GM12891 (cell line): Measurements from ENCODE around the gene TTC38.

Source experiments
- DNase-seq: peaks from one replicate; pipeline ENCODE4 v3.0.0; 2011; ENCODE audit warnings: low spot score; ENCODE audit not compliant: insufficient read length
- FAIRE-seq: peaks from 2 replicates; lab custom pipeline; 2011; peaks lifted over from hg19 to GRCh38; lab: Jason Lieb, UNC
- PAX5 ChIP-seq: IDR thresholded peaks from 2 replicates; pipeline ENCODE4 v1.6.1; 2011; ENCODE audit warnings: low read length, moderate library complexity, mild to moderate bottlenecking; ENCODE audit not compliant: insufficient read depth, severe bottlenecking
- POLR2A ChIP-seq: IDR thresholded peaks from 2 replicates; pipeline ENCODE4 v1.6.1; 2011; ENCODE audit warnings: low read depth, low read length, control low read depth
- POLR2AphosphoS5 ChIP-seq: IDR thresholded peaks from 2 replicates; pipeline ENCODE4 v1.6.1; 2011; ENCODE audit warnings: low read depth, low read length, control low read depth
- POU2F2 ChIP-seq: IDR thresholded peaks from 2 replicates; pipeline ENCODE4 v1.6.1; 2011; ENCODE audit warnings: low read depth, mild to moderate bottlenecking, control low read depth, low read length, moderate library complexity
- SPI1 ChIP-seq: IDR thresholded peaks from 2 replicates; pipeline ENCODE4 v1.6.1; 2011; ENCODE audit warnings: low read depth, low read length, control low read depth
- TAF1 ChIP-seq: IDR thresholded peaks from 2 replicates; pipeline ENCODE4 v1.6.1; 2011; ENCODE audit warnings: low read depth, low read length, control low read depth

Gene TTC38

DNA sequence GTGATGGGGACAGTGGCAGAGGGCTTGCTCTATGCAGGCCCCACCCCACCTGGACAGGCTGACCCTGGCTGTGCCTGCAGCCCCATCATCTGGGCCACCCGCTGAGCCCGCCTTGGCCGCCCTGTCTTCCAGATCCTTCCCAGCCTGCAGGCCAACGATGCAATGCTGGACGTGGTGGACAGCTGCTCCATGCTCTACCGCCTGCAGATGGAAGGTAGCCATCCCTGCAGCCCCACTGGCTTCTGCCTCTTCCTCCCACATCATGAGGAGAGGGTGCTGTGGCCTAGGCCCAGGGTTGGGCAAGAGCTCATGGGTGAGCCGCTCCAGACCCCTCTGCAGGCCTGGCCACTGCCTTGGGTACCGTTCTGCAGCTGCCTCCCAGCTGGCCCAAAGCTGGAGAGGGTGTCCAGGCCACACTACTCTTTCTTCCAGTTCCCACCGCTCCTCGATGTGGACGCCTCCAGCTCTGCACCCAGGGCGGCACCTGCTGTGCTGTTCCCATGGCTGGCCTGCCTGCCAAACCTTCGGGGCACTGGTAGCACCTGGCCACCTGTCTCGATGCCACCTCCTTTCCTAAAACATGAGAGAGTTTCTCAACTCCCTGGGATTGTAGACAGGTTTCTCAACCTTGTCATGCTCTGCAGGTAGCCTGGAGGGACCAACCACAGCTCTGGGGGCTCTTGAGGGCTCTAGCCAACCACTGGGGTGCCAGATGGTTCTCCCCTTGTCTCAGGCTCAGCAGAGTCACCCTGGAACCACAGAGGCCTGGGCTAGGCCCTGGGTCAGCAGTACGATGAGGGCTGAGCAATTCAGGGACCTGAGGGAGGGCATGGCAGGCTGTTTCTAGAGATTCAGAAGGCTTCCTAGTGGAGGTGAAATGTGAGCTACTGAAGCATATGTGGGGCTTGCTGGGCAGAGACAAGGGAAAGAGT is 19.4 kb downstream of the TTC38 start:
- FAIRE-seq (peak; percentile 61), DNase-seq (no peak)
- no peak for TF ChIP-seq POU2F2

DNA sequence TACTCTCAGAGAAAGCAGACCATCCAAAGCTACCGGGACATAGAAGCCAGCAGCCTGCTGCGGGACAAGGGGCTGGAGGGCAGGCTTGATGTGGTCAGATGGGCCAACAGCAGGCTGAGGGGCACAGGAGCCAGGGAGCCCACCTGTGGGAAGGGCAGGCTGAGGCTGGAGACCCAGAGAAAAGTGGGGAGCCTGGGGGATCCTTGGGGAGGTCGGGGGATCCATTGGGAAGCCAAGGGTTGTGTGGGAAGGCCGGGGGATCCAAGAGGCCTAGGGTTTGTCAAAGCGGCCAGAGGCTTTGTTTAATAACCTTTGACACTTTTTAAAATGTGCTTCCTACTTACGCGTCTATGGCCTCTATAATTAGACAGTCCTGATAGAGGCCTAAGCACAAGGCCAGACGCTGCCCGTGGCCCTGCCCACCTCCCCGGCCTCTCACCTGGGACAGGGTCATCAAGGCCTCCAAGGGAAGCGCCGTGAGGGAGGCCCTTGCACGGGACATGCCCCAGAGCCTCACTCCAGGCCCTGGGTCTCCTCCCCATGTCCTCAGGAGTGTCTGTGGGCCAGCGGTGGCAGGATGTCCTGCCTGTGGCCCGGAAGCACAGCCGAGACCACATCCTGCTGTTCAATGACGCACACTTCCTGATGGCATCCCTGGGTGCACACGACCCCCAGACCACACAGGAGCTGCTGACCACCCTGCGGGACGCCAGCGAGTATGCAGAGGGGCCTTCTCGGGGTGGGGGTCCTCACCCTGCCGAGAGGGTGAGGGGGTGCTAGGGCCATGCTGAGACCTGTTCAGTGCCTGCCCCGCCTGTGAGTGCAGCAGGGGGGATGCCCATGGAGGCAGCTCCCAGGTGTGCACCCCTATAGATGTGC is 20.3 kb downstream of the TTC38 start:
- TF ChIP-seq POLR2A (peak; percentile 93), TAF1 (peak; percentile 69), PAX5 (peak; percentile 34), POLR2AphosphoS5 (peak; percentile 94), SPI1 (no peak), POU2F2 (peak; percentile 51; the same call in 1 of the 2 replicates)
- DNase-seq (peak; percentile 94), FAIRE-seq (peak; percentile 95)

DNA sequence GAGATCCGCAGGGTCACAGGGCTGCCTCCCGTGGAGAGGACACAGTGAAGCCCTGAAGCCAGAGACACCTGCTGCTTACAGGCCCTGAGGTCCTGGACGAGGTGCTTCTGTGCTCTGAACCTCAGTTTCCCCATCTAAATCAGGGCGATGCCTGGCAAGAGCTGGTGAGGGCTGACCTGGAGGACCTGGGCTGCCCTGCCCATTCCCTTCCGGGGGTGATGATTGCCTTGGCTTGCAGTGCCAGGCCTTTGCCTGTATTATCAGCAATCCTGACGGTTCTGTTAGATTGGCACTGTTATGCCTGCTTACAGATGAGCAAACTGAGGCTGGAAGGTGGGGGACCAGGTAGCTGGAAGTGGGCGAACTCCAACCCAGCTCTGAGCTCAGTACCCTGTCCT is 21.0 kb downstream of the TTC38 start:
- DNase-seq: no peak
- no peak for FAIRE-seq
- no peak for TF ChIP-seq SPI1
- no peak for TF ChIP-seq POLR2AphosphoS5
- no peak for TF ChIP-seq PAX5
- no peak for TF ChIP-seq POU2F2
- TF ChIP-seq POLR2A: no peak
- no peak for TF ChIP-seq TAF1

DNA sequence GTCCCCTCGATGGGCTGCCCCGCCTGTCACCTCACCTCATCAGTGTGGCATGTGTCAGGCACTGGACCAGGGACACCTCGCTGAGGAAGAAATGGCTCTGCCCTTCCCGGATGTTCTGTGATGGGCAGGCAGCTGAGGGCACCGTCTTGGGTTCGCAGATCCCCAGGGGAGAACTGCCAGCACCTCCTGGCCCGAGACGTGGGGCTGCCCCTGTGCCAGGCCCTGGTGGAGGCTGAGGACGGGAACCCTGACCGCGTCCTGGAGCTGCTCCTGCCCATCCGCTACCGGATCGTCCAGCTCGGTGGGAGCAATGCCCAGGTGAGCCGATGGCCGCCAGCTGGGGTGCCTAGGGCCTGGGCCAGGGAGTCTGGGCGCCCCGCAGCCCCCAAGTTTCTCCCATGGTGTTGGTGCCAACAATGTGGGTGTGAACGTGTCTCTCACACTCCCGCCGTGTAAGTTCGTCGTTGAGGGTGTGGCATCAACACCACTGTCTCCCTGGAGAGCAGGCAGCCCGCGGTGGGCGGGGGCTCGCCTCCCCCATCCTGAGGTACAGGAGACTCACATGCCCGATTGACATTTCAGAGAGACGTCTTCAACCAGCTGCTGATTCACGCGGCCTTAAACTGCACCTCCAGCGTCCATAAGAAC is 21.6 kb downstream of the TTC38 start:
- TF ChIP-seq SPI1 (no peak), POLR2AphosphoS5 (no peak), POU2F2 (no peak), PAX5 (no peak), POLR2A (no peak), TAF1 (no peak)
- no peak for DNase-seq
- no peak for FAIRE-seq

DNA sequence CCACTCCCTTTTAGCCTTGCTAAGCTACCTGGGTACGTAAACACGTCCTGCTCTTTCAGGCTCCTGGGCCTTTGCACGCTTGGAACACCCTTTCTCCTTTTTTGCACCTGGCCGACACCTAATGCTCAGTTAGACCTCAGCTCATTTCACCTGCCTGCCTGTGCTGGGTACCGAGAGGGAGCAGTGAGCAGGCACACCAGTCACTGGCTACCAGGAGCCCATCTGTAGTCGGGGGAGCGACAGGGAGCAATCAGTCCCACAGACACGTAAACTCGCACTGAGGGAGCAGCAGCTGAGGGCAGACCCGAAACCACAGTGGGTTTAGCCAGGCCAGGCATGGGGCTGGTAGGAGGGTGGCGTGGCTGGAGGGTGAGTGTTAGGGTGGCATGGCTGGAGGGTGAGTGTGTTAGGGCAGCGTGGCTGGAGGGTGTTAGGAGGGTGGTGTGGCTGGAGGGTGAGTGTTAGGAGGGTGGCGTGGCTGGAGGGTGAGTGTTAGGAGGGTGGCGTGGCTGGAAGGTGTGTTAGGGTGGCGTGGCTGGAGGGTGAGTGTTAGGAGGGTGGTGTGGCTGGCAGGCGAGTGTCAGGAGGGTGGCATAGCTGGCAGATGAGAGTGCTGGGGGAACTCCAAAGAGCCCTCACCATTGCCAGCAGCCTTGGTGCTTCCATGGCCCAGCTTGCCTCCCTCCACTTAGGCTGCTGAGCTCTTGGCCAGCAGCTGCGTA is 22.5 kb downstream of the TTC38 start:
- no peak for FAIRE-seq
- no peak for DNase-seq
- TF ChIP-seq TAF1 (no peak), POU2F2 (no peak), POLR2AphosphoS5 (no peak), SPI1 (no peak), PAX5 (no peak), POLR2A (no peak)

DNA sequence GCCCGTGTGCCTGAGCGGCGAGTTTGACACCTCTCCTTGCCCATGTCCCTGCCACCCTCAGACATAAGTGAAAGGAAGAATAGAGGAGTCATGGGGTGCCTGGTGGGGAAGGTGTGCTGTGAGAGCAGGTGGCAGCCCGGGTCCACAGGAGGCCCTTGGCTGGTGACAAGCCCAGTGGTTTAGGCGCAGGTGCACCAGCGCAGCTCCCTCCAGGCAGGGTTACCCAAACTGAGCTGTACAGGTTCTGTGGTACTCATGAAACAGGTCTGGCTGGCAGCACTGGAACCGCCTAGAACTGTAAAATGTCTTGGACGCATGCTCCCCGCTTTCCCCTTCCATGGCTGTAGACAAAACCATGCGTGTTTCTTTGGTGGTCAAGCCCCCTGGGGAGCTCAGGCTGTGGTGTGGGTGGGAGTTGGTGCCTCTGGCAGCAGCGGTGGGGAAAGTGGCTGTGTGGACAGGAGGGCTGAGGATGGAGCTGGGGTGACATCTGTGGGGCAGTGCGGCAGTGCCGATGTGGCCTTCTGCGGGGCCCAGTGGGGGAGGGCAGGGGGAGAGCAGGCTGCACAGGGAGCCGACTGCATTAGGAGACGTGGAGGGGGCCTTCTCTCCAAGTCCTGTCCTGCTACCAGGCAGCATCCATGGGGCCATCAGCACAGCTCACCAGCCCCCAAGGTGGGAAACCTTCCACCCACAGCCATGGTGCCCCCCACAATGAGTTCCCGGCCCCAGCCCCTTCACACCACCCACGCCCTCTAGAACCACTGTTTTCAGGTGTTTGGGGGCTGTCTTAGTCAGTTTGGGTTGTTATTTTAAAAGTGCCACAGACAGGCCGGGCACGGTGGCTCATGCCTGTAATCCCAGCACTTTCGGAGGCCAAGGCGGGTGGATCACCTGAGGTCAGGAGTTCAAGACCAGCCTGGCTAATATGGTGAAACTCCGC is 23.3 kb downstream of the TTC38 start:
- no peak for DNase-seq
- FAIRE-seq: no peak
- TF ChIP-seq POLR2AphosphoS5 (no peak), PAX5 (no peak), POU2F2 (no peak), POLR2A (no peak), SPI1 (no peak), TAF1 (no peak)

DNA sequence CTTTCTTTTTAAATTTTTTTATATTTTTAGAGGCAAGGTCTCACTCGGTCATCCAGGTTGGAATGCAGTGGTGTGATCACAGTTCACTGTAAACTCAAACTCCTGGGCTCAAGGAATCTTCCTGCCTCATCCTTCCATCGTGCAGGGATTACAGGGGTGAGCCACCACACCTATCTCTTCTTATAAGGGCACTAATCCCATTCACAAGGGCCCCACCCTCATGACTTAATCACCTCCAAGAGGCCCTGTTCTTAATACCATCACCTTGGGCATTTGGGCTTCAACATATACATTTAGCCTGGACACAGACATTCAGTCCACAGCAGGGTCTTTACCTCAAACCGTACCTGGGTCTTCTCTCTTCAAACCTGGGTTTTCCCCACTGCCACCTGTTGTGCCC is 24.4 kb downstream of the TTC38 start:
- no peak for FAIRE-seq
- TF ChIP-seq POLR2AphosphoS5 (no peak), SPI1 (no peak), PAX5 (no peak), POU2F2 (no peak), TAF1 (no peak), POLR2A (no peak)
- DNase-seq: no peak

DNA sequence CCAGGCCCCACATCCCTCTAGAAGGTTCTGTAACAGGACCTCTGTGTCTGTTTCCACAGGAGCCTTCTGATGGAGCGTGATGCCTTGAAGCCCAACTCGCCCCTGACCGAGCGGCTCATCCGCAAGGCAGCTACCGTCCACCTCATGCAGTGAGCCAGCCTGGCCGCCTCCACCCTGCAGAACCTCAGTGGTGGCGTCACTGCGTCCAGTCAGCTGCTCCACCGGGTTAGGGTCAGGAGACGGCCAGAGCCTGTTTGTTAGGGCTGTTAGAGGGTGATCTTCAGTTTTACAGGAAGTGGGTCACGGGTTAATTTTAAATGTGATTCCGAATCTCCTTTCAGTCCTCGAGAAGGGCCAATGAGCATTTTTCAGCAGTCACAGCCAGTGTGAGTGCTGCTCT is 24.9 kb downstream of the TTC38 start:
- DNase-seq: no peak
- no peak for FAIRE-seq
- TF ChIP-seq POLR2A (no peak), POU2F2 (no peak), PAX5 (no peak), SPI1 (no peak), POLR2AphosphoS5 (no peak), TAF1 (no peak)
